ENCODE data around the gene MOSPD2. TPM values are rescaled to one million over a fixed set of nuclear protein-coding genes. Genes with fewer than 3 reads are reported as not detected.

MOSPD2 gene
- total RNA-seq, 1 experiment from 2014 or later, result 6.4 TPM

DNA sequence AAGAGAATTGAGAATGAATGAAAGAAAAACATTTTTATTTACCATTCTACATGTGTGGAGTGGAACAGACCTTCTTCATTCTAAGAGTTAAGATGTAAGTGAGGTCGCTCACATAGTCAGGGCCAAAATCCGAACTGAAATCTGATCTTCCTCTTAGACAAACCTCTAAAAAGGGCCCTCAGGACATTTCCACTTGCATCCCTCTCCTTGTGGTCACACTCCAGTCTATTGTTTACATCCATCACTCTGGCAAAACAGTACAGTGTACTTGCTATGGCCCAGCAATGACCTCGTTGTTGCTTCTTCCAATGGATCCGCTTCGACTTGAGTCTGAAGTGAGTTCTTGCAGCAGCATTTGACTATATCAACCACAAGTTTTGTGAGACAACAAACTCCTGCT, 54.2 kb downstream of the MOSPD2 start:
- H3K27ac Mint-ChIP-seq, result no peak overlapping the region

More for the DNA sequence above, 54.2 kb downstream of the MOSPD2 start:
- H3K4me1 ChIP-seq (ENCODE audit: insufficient read depth, low read length), result no peaks in the 10 kb centered on the region
- H3K79me1 ChIP-seq (ENCODE audit: insufficient read depth, low read depth, low read length, poor library complexity, severe bottlenecking), result no peaks in the 10 kb centered on the region
- H3K18ac ChIP-seq (ENCODE audit: insufficient read length, low read depth, low read length), result no peak overlapping the region
- no peak overlapping the region for H4K91ac ChIP-seq (ENCODE audit: insufficient read length, low read depth, low read length)
- H2BK20ac ChIP-seq (ENCODE audit: low read depth, low read length, poor library complexity, severe bottlenecking), result no peak overlapping the region
- no peak overlapping the region for H4K8ac ChIP-seq (replicated peaks; ENCODE audit: insufficient read length, low read depth, low read length)
- H2BK15ac ChIP-seq (ENCODE audit: low read depth, low read length), result no peak overlapping the region
- no peaks in the 10 kb centered on the region for H3K79me2 ChIP-seq (ENCODE audit: insufficient read depth, low read length)
- H3K23ac ChIP-seq (ENCODE audit: insufficient read length, low read depth, low read length), result no peak overlapping the region
- H3K9ac ChIP-seq (ENCODE audit: extremely low read depth, insufficient read length, low read length), result no peak overlapping the region
- H3K14ac ChIP-seq (ENCODE audit: insufficient read depth, low read length), result no peak overlapping the region
- TF ChIP-seq, protein P1, sequence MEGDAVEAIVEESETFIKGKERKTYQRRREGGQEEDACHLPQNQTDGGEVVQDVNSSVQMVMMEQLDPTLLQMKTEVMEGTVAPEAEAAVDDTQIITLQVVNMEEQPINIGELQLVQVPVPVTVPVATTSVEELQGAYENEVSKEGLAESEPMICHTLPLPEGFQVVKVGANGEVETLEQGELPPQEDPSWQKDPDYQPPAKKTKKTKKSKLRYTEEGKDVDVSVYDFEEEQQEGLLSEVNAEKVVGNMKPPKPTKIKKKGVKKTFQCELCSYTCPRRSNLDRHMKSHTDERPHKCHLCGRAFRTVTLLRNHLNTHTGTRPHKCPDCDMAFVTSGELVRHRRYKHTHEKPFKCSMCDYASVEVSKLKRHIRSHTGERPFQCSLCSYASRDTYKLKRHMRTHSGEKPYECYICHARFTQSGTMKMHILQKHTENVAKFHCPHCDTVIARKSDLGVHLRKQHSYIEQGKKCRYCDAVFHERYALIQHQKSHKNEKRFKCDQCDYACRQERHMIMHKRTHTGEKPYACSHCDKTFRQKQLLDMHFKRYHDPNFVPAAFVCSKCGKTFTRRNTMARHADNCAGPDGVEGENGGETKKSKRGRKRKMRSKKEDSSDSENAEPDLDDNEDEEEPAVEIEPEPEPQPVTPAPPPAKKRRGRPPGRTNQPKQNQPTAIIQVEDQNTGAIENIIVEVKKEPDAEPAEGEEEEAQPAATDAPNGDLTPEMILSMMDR (conservative IDR thresholded peaks at IDR 0.05), result no peak
- no peak overlapping the region for H2BK12ac ChIP-seq (ENCODE audit: insufficient read length, low read depth, low read length)
- peaks cover 9% of the 10 kb centered on the region for H3K9me3 ChIP-seq (ENCODE audit: control insufficient read depth, low read depth, low read length)
- Mint-ChIP-seq H3K9me3 (peaks cover 47 to 67% of the 10 kb centered on the region in 2 experiments), H3K27me3 (ENCODE audit: low read depth) (no peaks in the 10 kb centered on the region; the same call in 1 of the 2 replicates), H3K36me3 (ENCODE audit: insufficient read depth in 1 of 3, low read depth in 3 of 3) (peaks cover 0 to 3% (median 2%) of the 10 kb centered on the region in 3 experiments; a peak in 3 of 7 replicates), H3K4me3 (no peak overlapping the region), H3K4me1 (peaks cover 7 to 9% of the 10 kb centered on the region in 2 experiments; a peak in 3 of 4 replicates)
- no peak overlapping the region for H2BK120ac ChIP-seq (ENCODE audit: low read depth, low read length, poor library complexity, severe bottlenecking)
- no peaks in the 10 kb centered on the region for H4K20me1 ChIP-seq (ENCODE audit: control insufficient read depth, insufficient read depth, insufficient read length)
- no CpG with 5 or more reads among the region's 5 CpGs for WGBS (ENCODE audit: extremely low coverage, insufficient read length, low lambda C conversion rate)
- H4K5ac ChIP-seq (ENCODE audit: insufficient read length, low read depth, low read length), result no peak overlapping the region
- H3K23me2 ChIP-seq (ENCODE audit: insufficient read length, low read depth, low read length, poor library complexity, severe bottlenecking), result no peaks in the 10 kb centered on the region
- H2AK5ac ChIP-seq (ENCODE audit: insufficient read length, low read length), result no peak overlapping the region
- no peak overlapping the region for H2BK5ac ChIP-seq (ENCODE audit: insufficient read length, low read length)
- no peak overlapping the region for H3K4me2 ChIP-seq (ENCODE audit: insufficient read depth, insufficient read length, low read length)
- no peaks in the 10 kb centered on the region for H3K27me3 ChIP-seq (ENCODE audit: insufficient read depth, low read length)
- H3K56ac ChIP-seq (ENCODE audit: insufficient read length, low read depth, low read length), result no peak overlapping the region
- DNase-seq, result no peak
- no peak overlapping the region for H3K27ac ChIP-seq (ENCODE audit: insufficient read length, low read depth, low read length)
- no peak overlapping the region for H3K4ac ChIP-seq (ENCODE audit: low read depth, low read length)
- H3T11ph ChIP-seq (ENCODE audit: low read length), result no peak overlapping the region
- H2AFZ ChIP-seq (ENCODE audit: low read length), result no peak overlapping the region

Measured in H9 (cell line).